PC-3 (cell line): ENCODE results near the gene TIAM1.

ENCODE experiments used
- CTCF ChIP-seq: fragments of 300-600 bp; sonication (generic); conservative IDR thresholded peaks from 2 replicates; pipeline ENCODE4 v1.5.1; 2017; ENCODE audit warnings: antibody characterized with exemption, low read depth, mild to moderate bottlenecking, low read length
- EZH2 ChIP-seq: fragments of 300-600 bp; sonication (generic); IDR thresholded peaks from one replicate; pipeline ENCODE4 v1.6.1; 2017; ENCODE audit warnings: antibody characterized with exemption, mild to moderate bottlenecking, low read length; ENCODE audit not compliant: unreplicated experiment
- EZH2phosphoT487 ChIP-seq: fragments of 300-600 bp; sonication (generic); IDR thresholded peaks from 2 replicates; pipeline ENCODE4 v1.6.1; 2018; ENCODE audit warnings: mild to moderate bottlenecking, antibody characterized with exemption, low read length, borderline replicate concordance

GRCh38 chr21:31376301-31376700 is 32.2 kb upstream of the TIAM1 start:
- TF ChIP-seq CTCF (no peak), EZH2 (no peak), EZH2phosphoT487 (no peak)
